ENCODE measurements around the gene PCBP3.

Gene PCBP3

DNA sequence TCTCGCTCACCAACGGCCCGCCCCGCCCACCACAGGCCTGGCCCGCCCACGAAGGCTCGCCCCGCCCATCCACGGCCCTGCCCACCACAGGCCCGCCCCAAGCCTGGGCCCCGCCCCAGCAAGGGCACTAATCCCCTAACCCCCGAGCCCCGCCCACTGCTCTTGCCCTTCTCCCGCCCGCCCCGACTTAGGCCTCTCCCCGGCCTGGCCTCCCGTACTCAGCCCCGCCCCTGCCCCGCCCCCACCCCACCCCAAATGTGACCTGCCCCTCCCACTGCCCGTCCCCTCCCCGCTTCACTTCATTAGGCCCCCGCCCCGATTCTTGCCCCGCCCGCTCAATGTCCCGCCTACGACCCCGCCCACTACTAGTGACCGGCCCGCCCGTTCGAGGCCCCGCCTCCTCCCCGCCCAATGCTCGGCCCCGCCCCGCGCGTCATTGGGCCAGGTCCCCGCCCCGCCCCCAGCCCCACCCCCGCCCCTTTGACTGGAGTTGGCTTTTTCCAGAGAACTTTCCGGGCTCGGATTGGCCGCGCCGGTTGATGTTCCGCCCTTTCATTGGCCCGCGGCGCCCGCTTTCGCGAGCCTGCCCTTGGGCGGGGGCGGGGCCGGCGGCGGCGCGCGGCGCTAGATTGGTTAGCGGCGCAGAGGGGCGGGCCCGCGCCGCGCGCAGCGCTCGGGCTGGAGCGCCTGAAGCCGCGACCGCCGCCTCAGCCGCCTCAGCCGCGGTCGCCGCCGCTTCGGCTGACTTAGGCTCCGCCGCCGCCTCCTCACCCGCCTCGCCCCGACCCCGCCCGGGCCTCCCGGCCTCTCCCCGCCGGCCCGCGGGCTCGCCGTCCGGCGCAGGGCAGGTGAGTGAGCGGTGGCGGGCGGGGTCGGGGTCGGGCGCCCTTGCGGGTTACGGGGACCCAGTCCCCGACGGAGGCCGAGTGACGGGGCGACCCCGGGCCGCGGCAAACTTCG is at the start of gene PCBP3:
PCBP3 (plus strand) TSS at position 705 of the 960 bp plus-strand sequence. CDS start 206,361 bp downstream, outside the sequence.
- H3K9ac ChIP-seq (ENCODE audit: low read depth in 1 of 2, low read length in 2 of 2) = no peak within 1 kb of the TSS
- H3K36me3 ChIP-seq (ENCODE audit: control insufficient read depth in 1 of 2, insufficient read depth in 2 of 2, low read length in 2 of 2) = no peaks in the 10 kb centered on the region
- H3K27me3 ChIP-seq (ENCODE audit: control insufficient read depth in 1 of 2, insufficient read depth in 2 of 2, low read length in 2 of 2) = peaks cover 3 to 18% of the 10 kb centered on the region in 2 donors
- H3K4me1 ChIP-seq (ENCODE audit: control insufficient read depth in 1 of 2, insufficient read depth in 2 of 2, low read length in 2 of 2) = peaks cover 20 to 27% of the 10 kb centered on the region in 2 donors
- no peaks in the 10 kb centered on the region for H3K9me3 ChIP-seq (ENCODE audit: control insufficient read depth in 1 of 2, low read length in 2 of 2)
- no peak within 1 kb of the TSS for H3K27ac ChIP-seq (ENCODE audit: low read depth, low read length)
- no peak within 1 kb of the TSS for H3K4me3 ChIP-seq (ENCODE audit: low read depth in 1 of 2, low read length in 2 of 2)

DNA sequence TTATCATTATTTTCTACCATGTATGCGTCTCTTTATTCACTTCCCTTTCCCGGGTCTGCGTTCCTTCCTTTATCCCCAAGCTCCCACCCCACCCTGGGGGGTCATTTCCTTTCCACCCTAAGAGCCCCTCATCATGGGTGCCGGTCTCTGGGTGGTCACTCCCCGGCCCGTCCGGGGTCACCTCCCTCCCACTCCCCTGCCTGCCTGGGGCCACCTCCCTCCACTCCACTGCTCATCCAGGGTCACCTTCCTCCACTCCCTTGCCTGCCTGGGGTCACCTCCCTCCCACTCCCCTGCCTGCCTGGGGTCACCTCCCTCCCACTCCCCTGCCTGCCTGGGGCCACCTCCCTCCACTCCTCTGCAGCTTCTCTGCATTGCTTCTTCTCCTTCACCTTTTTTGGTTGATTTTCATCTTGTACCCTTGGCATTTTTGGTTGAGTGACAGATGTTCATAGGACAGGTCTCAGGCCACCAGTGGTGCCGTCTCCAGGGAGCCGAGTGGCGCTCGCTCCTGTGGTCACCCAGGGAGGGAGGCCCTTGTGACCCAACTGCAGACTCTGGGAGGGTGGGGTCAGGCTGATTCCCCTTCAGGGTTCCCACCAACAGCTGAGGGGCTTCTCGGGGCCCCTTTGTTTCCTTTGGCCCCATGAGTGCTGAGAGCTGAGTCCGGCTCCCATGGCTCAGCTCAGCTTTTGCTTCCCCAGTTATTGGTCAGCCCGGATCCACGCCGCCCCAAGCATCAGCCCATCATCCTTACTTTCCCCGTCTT is 48.6 kb upstream of the PCBP3 start:
- H3K9ac ChIP-seq (ENCODE audit: low read depth in 1 of 2, low read length in 2 of 2) = no peak overlapping the region
- H3K4me1 ChIP-seq (ENCODE audit: control insufficient read depth in 1 of 2, insufficient read depth in 2 of 2, low read length in 2 of 2) = peaks cover 0 to 5% of the 10 kb centered on the region in 2 donors
- H3K36me3 ChIP-seq (ENCODE audit: control insufficient read depth in 1 of 2, insufficient read depth in 2 of 2, low read length in 2 of 2) = no peaks in the 10 kb centered on the region
- no peak overlapping the region for H3K27ac ChIP-seq (ENCODE audit: low read depth, low read length)
- H3K4me3 ChIP-seq (ENCODE audit: low read depth in 1 of 2, low read length in 2 of 2) = no peak overlapping the region
- peaks cover 5 to 7% of the 10 kb centered on the region in 2 donors for H3K27me3 ChIP-seq (ENCODE audit: control insufficient read depth in 1 of 2, insufficient read depth in 2 of 2, low read length in 2 of 2)
- no peaks in the 10 kb centered on the region for H3K9me3 ChIP-seq (ENCODE audit: control insufficient read depth in 1 of 2, low read length in 2 of 2)

DNA sequence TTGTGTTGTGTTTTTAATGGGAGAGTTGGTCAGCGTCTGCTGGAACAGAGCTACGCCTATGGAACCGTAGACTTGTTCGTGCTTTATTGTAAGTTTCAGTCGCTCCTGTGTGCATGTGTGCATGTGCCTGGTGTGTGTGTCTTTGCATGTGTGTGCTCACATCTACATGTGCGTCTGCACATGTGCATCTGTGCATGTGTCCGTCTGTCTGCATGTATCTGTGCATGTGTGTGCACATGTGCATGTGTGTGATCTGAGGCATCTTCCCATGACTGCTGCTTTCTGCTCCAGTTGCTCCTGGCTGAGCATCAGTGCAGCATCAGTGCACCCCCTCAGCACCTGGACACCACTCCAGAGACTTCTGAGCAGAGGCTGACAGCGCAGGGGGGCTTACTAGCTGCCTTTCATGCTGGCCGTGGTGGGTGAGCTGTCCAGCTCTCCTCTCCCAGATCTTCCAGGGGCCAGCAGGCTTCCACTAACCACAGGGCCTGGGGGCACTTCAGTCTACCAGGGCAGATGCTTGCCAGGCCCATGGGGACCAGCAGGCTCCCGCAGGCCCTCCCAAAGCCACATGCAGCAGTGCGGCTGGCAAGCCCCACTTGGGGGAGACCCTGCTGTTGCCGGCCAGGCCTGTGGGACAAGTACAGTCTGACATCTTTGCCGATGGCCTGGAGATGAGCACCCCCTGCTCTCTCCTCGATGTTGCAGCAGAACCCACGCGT is 47.8 kb upstream of the PCBP3 start:
- Histone ChIP-seq H3K36me3 (ENCODE audit: control insufficient read depth in 1 of 2, insufficient read depth in 2 of 2, low read length in 2 of 2) (no peaks in the 10 kb centered on the region), H3K4me3 (ENCODE audit: low read depth in 1 of 2, low read length in 2 of 2) (no peak overlapping the region), H3K9ac (ENCODE audit: low read depth in 1 of 2, low read length in 2 of 2) (no peak overlapping the region), H3K27ac (ENCODE audit: low read depth, low read length) (no peak overlapping the region), H3K4me1 (ENCODE audit: control insufficient read depth in 1 of 2, insufficient read depth in 2 of 2, low read length in 2 of 2) (peaks cover 0 to 5% of the 10 kb centered on the region in 2 donors), H3K27me3 (ENCODE audit: control insufficient read depth in 1 of 2, insufficient read depth in 2 of 2, low read length in 2 of 2) (peaks cover 5 to 7% of the 10 kb centered on the region in 2 donors), H3K9me3 (ENCODE audit: control insufficient read depth in 1 of 2, low read length in 2 of 2) (no peaks in the 10 kb centered on the region)

DNA sequence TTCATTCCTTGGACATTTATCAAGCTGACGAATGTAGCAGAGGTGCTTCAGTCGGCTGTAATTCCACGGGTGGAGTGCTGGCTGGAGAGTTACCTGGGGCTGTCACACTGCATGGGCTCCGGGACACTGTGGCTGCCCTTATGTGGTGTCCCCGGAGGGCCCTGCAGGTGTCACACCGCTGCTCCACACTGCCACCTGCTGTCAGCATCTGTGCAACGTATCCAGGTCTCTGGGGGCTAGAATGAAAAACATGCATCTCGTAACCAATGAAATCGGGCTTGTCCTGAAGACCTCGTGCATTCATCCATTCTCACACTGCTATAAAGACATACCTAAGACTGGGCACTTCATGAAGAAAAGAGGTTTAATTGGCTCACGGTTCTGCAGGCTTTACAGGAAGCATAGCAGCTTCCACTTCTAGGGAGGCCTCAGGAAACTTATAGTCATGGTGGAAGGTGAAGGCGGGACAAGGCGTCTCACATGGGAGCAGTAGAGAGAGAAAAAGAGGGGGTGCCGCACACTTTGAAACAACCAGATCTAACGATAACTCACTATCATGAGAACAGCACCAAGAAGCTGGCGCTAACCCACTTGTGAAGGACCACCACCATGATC is 46.7 kb upstream of the PCBP3 start:
- H3K9ac ChIP-seq (ENCODE audit: low read depth in 1 of 2, low read length in 2 of 2) = no peak overlapping the region
- H3K27me3 ChIP-seq (ENCODE audit: control insufficient read depth in 1 of 2, insufficient read depth in 2 of 2, low read length in 2 of 2) = peaks cover 0 to under 1% of the 10 kb centered on the region in 2 donors
- peaks cover 0 to 5% of the 10 kb centered on the region in 2 donors for H3K4me1 ChIP-seq (ENCODE audit: control insufficient read depth in 1 of 2, insufficient read depth in 2 of 2, low read length in 2 of 2)
- no peak overlapping the region for H3K4me3 ChIP-seq (ENCODE audit: low read depth in 1 of 2, low read length in 2 of 2)
- no peaks in the 10 kb centered on the region for H3K9me3 ChIP-seq (ENCODE audit: control insufficient read depth in 1 of 2, low read length in 2 of 2)
- H3K27ac ChIP-seq (ENCODE audit: low read depth, low read length) = no peak overlapping the region
- H3K36me3 ChIP-seq (ENCODE audit: control insufficient read depth in 1 of 2, insufficient read depth in 2 of 2, low read length in 2 of 2) = no peaks in the 10 kb centered on the region

DNA sequence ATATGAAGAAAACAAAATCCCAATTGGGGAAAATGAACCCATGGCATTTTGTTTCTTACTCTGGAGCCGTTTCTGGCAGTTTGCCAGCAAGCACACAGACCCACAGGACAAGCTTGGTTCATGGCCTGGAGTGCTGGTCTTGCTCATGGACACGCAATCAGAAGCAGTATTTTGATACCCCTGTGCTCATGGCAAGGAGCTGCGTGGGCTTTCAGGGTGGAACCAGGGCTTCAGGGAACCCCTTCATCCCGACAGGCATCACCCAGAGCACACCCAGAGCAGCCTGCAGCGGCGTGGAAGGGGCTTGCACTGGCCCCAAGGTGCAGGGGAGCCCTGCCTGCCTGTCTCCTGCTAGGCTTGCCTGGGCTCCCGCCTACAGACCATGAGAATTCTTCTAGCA is 45.4 kb upstream of the PCBP3 start:
- H3K9me3 ChIP-seq (ENCODE audit: control insufficient read depth in 1 of 2, low read length in 2 of 2) = no peaks in the 10 kb centered on the region
- no peaks in the 10 kb centered on the region for H3K27me3 ChIP-seq (ENCODE audit: control insufficient read depth in 1 of 2, insufficient read depth in 2 of 2, low read length in 2 of 2)
- H3K4me1 ChIP-seq (ENCODE audit: control insufficient read depth in 1 of 2, insufficient read depth in 2 of 2, low read length in 2 of 2) = peaks cover 0 to 5% of the 10 kb centered on the region in 2 donors
- no peak overlapping the region for H3K4me3 ChIP-seq (ENCODE audit: low read depth in 1 of 2, low read length in 2 of 2)
- no peaks in the 10 kb centered on the region for H3K36me3 ChIP-seq (ENCODE audit: control insufficient read depth in 1 of 2, insufficient read depth in 2 of 2, low read length in 2 of 2)
- H3K9ac ChIP-seq (ENCODE audit: low read depth in 1 of 2, low read length in 2 of 2) = no peak overlapping the region
- no peak overlapping the region for H3K27ac ChIP-seq (ENCODE audit: low read depth, low read length)

DNA sequence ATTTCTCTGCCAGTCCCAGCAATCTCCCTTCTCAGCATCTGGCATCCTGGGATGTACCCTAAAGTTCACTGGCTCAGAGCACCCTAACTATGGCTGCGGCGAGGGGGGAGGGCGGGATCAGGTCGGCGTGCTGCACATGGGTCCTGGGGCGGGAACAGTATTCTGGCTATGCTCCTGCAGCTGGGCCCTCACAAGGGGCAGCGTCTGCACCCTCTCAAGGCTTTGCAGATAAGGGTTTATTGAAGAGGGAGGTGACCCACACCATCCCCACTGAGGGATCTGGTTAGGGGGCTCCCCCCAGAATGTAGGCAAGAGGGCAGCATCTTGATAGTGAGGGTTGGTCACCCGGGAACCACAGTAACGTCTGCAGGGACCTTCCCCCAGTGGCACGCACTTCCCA is 44.9 kb upstream of the PCBP3 start:
- peaks cover under 1 to 5% of the 10 kb centered on the region in 2 donors for H3K9me3 ChIP-seq (ENCODE audit: control insufficient read depth in 1 of 2, low read length in 2 of 2)
- H3K4me1 ChIP-seq (ENCODE audit: control insufficient read depth in 1 of 2, insufficient read depth in 2 of 2, low read length in 2 of 2) = peaks cover 0 to 5% of the 10 kb centered on the region in 2 donors
- no peaks in the 10 kb centered on the region for H3K27me3 ChIP-seq (ENCODE audit: control insufficient read depth in 1 of 2, insufficient read depth in 2 of 2, low read length in 2 of 2)
- H3K9ac ChIP-seq (ENCODE audit: low read depth in 1 of 2, low read length in 2 of 2) = no peak overlapping the region
- no peak overlapping the region for H3K27ac ChIP-seq (ENCODE audit: low read depth, low read length)
- no peaks in the 10 kb centered on the region for H3K36me3 ChIP-seq (ENCODE audit: control insufficient read depth in 1 of 2, insufficient read depth in 2 of 2, low read length in 2 of 2)
- H3K4me3 ChIP-seq (ENCODE audit: low read depth in 1 of 2, low read length in 2 of 2) = no peak overlapping the region

DNA sequence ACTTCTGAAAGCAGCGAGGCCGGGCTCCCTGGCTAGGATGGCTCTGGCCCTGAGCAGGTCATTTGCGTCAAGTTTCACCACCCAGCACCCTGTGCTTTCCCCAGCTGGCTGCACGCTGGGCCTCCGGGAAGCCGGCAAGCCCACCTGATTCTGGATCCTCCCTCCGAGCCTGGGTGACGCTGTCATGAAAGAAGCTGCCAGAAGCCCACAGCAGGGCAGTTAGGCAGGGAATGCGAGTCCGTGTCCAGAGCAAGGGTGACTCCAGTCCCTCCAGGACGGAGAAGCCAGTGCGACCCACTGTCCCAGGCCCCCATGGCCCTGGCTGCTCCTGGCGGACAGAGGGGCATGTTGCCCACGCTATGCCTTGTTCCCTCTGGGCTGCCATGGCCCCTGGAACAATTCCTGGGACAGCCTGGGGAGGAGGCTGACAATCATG is 44.4 kb upstream of the PCBP3 start:
- H3K4me3 ChIP-seq (ENCODE audit: low read depth in 1 of 2, low read length in 2 of 2) = no peak overlapping the region
- H3K9ac ChIP-seq (ENCODE audit: low read depth in 1 of 2, low read length in 2 of 2) = no peak overlapping the region
- no peaks in the 10 kb centered on the region for H3K27me3 ChIP-seq (ENCODE audit: control insufficient read depth in 1 of 2, insufficient read depth in 2 of 2, low read length in 2 of 2)

DNA sequence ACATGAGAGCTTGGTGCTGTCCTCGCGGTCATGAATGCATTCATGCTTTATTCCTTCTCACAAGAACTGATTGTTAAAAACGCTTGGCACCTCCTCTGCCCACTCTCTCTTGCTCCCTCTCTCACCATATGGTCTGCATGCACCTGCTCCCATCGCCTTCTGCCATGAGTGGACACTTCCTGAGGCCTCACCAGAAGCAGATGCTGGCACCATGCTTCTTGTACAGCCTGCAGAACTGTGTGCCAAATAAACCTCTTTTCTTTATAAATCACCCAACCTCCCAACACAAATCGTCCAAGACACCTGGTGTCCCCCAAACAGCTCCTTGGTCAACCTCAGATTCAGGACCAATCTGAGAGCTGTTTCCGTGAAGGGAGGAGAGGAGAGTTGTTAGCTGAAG is 43.3 kb upstream of the PCBP3 start:
- peaks cover 0 to 5% of the 10 kb centered on the region in 2 donors for H3K4me1 ChIP-seq (ENCODE audit: control insufficient read depth in 1 of 2, insufficient read depth in 2 of 2, low read length in 2 of 2)
- H3K27me3 ChIP-seq (ENCODE audit: control insufficient read depth in 1 of 2, insufficient read depth in 2 of 2, low read length in 2 of 2) = no peaks in the 10 kb centered on the region
- H3K36me3 ChIP-seq (ENCODE audit: control insufficient read depth in 1 of 2, insufficient read depth in 2 of 2, low read length in 2 of 2) = no peaks in the 10 kb centered on the region
- peaks cover 8% of the 10 kb centered on the region in 2 donors for H3K9me3 ChIP-seq (ENCODE audit: control insufficient read depth in 1 of 2, low read length in 2 of 2)
- no peak overlapping the region for H3K9ac ChIP-seq (ENCODE audit: low read depth in 1 of 2, low read length in 2 of 2)
- no peak overlapping the region for H3K27ac ChIP-seq (ENCODE audit: low read depth, low read length)
- H3K4me3 ChIP-seq (ENCODE audit: low read depth in 1 of 2, low read length in 2 of 2) = no peak overlapping the region

More for the DNA sequence above, 44.4 kb upstream of the PCBP3 start:
- peaks cover 5 to 8% of the 10 kb centered on the region in 2 donors for H3K9me3 ChIP-seq (ENCODE audit: control insufficient read depth in 1 of 2, low read length in 2 of 2)
- no peaks in the 10 kb centered on the region for H3K36me3 ChIP-seq (ENCODE audit: control insufficient read depth in 1 of 2, insufficient read depth in 2 of 2, low read length in 2 of 2)
- no peak overlapping the region for H3K27ac ChIP-seq (ENCODE audit: low read depth, low read length)
- H3K4me1 ChIP-seq (ENCODE audit: control insufficient read depth in 1 of 2, insufficient read depth in 2 of 2, low read length in 2 of 2) = peaks cover 0 to 5% of the 10 kb centered on the region in 2 donors

DNA sequence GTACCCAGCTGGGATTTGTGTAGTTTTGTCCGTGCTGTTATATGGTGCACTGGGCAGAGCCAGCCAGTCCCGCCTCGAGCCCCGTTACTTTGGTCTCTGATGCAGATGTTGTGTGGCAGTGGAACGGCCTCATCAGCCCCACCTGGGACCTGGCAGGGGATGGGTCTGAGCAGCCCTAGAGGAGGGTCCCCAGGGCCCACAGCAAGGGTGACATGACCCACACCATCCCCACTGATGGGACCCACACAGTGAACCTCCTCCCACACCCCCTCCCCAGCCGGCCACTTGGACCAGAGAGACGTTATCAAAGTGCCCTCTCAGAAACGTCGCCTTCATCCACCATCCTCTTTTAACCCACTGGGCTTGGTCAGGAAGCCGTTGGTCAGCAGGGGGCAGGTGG is 42.0 kb upstream of the PCBP3 start:
- no peaks in the 10 kb centered on the region for H3K27me3 ChIP-seq (ENCODE audit: control insufficient read depth in 1 of 2, insufficient read depth in 2 of 2, low read length in 2 of 2)
- H3K27ac ChIP-seq (ENCODE audit: low read depth, low read length) = no peak overlapping the region
- H3K9ac ChIP-seq (ENCODE audit: low read depth in 1 of 2, low read length in 2 of 2) = no peak overlapping the region
- H3K4me3 ChIP-seq (ENCODE audit: low read depth in 1 of 2, low read length in 2 of 2) = no peak overlapping the region
- H3K36me3 ChIP-seq (ENCODE audit: control insufficient read depth in 1 of 2, insufficient read depth in 2 of 2, low read length in 2 of 2) = no peaks in the 10 kb centered on the region
- H3K4me1 ChIP-seq (ENCODE audit: control insufficient read depth in 1 of 2, insufficient read depth in 2 of 2, low read length in 2 of 2) = peaks cover 0 to 4% of the 10 kb centered on the region in 2 donors
- peaks cover 8% of the 10 kb centered on the region in 2 donors for H3K9me3 ChIP-seq (ENCODE audit: control insufficient read depth in 1 of 2, low read length in 2 of 2)

All from duodenal mucosa (tissue), 2 donors.